Immature natural killer cell (primary cell): ENCODE measurements around the gene ZNF184. TPM values are rescaled to one million over a fixed set of nuclear protein-coding genes. Genes with fewer than 3 reads are reported as not detected.
"Not testable (repeated sequence)": the region's sequence is repeated elsewhere in the genome, so short reads cannot be mapped to it uniquely, and the experiment has no call there.

Source experiments
- DNase-seq, 3 donors: peaks; one replicate each; pipeline ENCODE4 v3.0.0; 2022; ENCODE audit warnings: mixed read lengths in 1 of 3
- H3K27ac Mint-ChIP-seq, 6 donors: one replicate each; pipeline ENCODE4 v1.8.0; 2020; ENCODE audit warnings: mixed read lengths in 6 of 6, mild to moderate bottlenecking in 5 of 6, inconsistent platforms in 4 of 6, moderate library complexity in 3 of 6
- H3K27me3 Mint-ChIP-seq, 3 donors: one replicate each; pipeline ENCODE4 v1.8.0; 2020 to 2021; ENCODE audit warnings: low read depth in 3 of 3, mild to moderate bottlenecking in 3 of 3, mixed read lengths in 3 of 3, moderate library complexity in 3 of 3, inconsistent platforms in 1 of 3
- H3K36me3 Mint-ChIP-seq, 3 donors: one replicate each; pipeline ENCODE4 v1.8.0; 2020; ENCODE audit warnings: mixed read lengths in 3 of 3, inconsistent platforms in 2 of 3, mild to moderate bottlenecking in 2 of 3
- H3K4me1 Mint-ChIP-seq, 2 donors: one replicate each; pipeline ENCODE4 v1.8.0; 2020; ENCODE audit warnings: inconsistent platforms in 2 of 2, mild to moderate bottlenecking in 2 of 2, mixed read lengths in 2 of 2, moderate library complexity in 1 of 2
- H3K4me3 Mint-ChIP-seq, 5 donors: one replicate each; pipeline ENCODE4 v1.8.0; 2020; ENCODE audit warnings: mild to moderate bottlenecking in 5 of 5, mixed read lengths in 5 of 5, inconsistent platforms in 3 of 5, moderate library complexity in 3 of 5
- H3K9me3 Mint-ChIP-seq, 6 donors: one replicate each; pipeline ENCODE4 v1.8.0; 2020; ENCODE audit warnings: mild to moderate bottlenecking in 6 of 6, mixed read lengths in 6 of 6, inconsistent platforms in 4 of 6, moderate library complexity in 3 of 6
- polyA plus RNA-seq, 3 donors: library from polyadenylated mRNA; unstranded; fragments of 300-500 nt; fragmentation: Illumina TruSeq; gene quantifications; one replicate each; pipeline ENCODE4 v1.2.3, GENCODE V29; 2021

ZNF184 gene
- polyA plus RNA-seq, 3 donors from 2014 or later = 5.4 to 11.3 (median 6.6) TPM

DNA sequence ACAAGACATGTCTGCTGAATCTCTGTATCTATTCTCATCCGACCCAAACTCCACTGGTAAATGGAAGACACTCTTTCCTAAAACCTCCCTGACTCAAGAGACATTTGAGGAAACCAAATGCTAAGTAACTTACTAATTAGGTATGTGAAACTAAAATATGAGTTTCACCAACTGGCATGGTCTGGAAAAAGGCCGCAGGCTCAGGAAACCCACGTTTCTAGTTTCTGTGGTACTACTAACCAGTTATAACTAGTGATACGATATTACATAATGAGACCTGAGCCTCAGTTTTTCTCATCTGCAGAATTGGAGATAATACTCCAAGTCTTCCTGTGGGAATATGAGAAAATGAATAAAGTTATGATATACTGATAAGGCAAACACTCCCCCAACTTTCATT is 44.4 kb downstream of the ZNF184 start:
- H3K27ac Mint-ChIP-seq = no peak overlapping the region
- H3K4me3 Mint-ChIP-seq = no peak overlapping the region
- no peaks in the 10 kb centered on the region for H3K4me1 Mint-ChIP-seq
- H3K27me3 Mint-ChIP-seq = peaks cover 0 to 8% (median under 1%) of the 10 kb centered on the region in 3 donors
- H3K9me3 Mint-ChIP-seq = peaks cover 0 to 13% (median 4%) of the 10 kb centered on the region in 6 donors
- DNase-seq = no peak
- H3K36me3 Mint-ChIP-seq = peaks cover 0 to 4% (median 0%) of the 10 kb centered on the region in 3 donors

DNA sequence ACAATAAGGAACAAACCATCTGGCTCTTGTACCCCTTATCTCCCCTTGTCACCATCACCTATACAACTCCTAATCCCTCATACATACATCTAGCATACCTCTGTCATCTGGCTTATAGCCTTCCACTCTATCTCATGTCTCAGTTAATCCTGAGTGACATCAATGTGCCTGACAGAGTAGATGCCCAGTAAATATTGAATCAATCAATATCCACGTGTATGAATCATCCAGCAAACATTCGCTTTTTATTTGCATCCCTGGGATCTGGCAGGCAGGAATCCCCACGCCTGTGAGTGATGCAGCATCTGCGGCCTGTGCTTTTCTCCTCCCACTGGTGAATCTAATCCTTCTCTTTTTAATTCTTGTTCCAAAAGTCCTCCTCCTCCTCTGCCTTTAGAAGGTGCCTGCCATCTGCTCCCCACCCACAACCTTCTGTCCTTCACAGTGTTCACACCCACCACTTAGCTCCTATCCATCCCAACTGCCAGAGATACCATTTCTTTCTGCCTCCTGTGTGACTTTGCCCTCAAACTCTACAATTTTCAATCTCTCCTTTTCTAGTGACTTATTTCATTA is 46.8 kb downstream of the ZNF184 start:
- Mint-ChIP-seq H3K27ac (no peak overlapping the region), H3K36me3 (peaks cover 0 to 4% (median 0%) of the 10 kb centered on the region in 3 donors), H3K4me1 (no peaks in the 10 kb centered on the region), H3K4me3 (no peak overlapping the region), H3K9me3 (peaks cover 0 to 10% (median 3%) of the 10 kb centered on the region in 6 donors), H3K27me3 (peaks cover 2 to 6% (median 3%) of the 10 kb centered on the region in 3 donors)
- DNase-seq = no peak

- not testable (repeated sequence) for H3K4me3 Mint-ChIP-seq, H3K27ac Mint-ChIP-seq, DNase-seq, H3K4me1 Mint-ChIP-seq, H3K36me3 Mint-ChIP-seq, H3K9me3 Mint-ChIP-seq
- peaks cover 2 to 11% (median 3%) of the 10 kb centered on the region in 3 donors for H3K27me3 Mint-ChIP-seq
These were observed 48.1 kb downstream of the ZNF184 start for GRCh38 chr6:27424851-27425250.

DNA sequence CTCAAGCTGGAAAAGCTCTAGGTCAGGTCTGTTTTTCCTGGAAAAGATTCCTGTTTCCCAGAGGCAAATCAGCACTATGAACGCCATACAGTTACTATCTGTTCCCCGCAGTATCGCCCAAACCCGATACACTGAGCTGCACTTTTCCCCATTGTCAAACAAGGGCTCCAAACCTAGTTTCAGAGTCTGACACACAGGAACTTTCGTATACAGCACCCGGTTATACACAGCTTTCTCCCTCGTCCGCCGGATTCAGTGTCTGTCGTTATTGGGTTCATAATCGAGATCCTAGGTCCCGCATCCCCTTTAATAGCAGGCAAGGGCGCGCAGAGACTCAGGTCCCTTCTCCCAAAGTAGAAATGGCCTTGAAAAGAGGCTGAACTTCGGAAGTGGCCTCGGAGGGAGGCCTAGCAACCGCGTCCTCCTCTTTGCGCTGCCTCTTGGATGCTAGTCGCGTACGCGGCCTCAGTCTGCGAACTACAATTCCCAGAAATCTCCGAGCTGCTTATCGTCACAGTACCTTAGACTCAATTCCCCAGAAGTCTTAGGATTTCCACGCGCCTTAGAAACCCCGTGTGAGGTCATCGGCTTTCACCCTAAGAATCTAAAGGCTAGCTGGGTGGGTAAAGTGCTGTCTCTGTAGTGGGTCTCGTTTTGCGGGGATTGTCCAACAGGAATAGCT is 50.1 kb downstream of the ZNF184 start:
- H3K27me3 Mint-ChIP-seq = peaks cover 5 to 14% (median 5%) of the 10 kb centered on the region in 3 donors
- peaks cover 0 to 2% (median 0%) of the 10 kb centered on the region in 6 donors for H3K9me3 Mint-ChIP-seq
- H3K36me3 Mint-ChIP-seq = no peaks in the 10 kb centered on the region
- DNase-seq = no peak
- H3K4me3 Mint-ChIP-seq = no peak overlapping the region
- no peak overlapping the region for H3K27ac Mint-ChIP-seq
- H3K4me1 Mint-ChIP-seq = no peaks in the 10 kb centered on the region

- Mint-ChIP-seq H3K4me1 (no peaks in the 10 kb centered on the region), H3K36me3 (no peaks in the 10 kb centered on the region), H3K4me3 (no peak overlapping the region), H3K27ac (no peak overlapping the region), H3K9me3 (peaks cover 0 to 2% (median 0%) of the 10 kb centered on the region in 6 donors), H3K27me3 (peaks cover 5 to 14% (median 5%) of the 10 kb centered on the region in 3 donors)
- DNase-seq = no peak
These were observed 53.5 kb downstream of the ZNF184 start for GRCh38 chr6:27419363-27419762.

DNA sequence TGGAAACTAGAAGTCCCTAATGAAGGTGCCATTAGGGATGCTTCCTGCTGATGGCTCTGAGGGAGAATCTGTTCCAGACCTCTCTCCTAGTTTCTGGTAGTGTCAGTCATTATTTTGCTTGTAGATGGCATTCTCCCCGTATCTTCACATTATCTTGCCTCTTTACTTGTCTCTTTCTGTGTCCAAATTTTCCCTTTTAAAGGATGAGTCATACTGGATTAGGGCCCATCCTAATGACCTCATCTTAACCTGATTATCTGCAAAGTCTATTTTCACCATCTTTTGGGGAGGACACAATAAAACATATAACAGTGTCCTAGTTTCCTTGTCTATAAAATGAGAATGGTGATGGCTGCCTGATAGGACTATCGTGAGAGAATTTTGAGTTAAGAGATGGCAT is 57.0 kb downstream of the ZNF184 start:
- Mint-ChIP-seq H3K4me3 (no peak overlapping the region), H3K27me3 (peaks cover 2 to 7% (median 2%) of the 10 kb centered on the region in 3 donors), H3K9me3 (no peaks in the 10 kb centered on the region), H3K4me1 (no peaks in the 10 kb centered on the region), H3K36me3 (no peaks in the 10 kb centered on the region), H3K27ac (no peak overlapping the region)
- no peak for DNase-seq

DNA sequence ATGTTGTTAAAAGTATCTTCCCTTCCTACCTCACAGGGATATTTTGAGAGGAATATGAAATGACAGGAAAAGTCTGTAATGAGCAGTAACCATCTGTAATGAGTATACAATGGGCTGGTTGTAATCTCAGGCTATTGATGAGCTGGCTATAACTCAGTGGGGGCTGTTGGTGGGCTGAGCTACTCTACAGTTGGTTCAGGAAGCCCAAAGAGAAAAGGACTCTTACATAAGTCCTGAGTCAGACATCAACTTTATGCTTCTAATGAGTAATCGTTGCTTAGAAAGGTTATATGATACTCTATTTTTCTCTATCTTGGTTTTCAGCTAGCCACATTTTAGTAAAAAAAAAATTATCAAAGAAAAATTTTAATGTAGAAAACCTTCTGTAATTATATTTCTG is 57.9 kb downstream of the ZNF184 start:
- Mint-ChIP-seq H3K9me3 (no peaks in the 10 kb centered on the region), H3K4me3 (no peak overlapping the region), H3K27ac (no peak overlapping the region), H3K27me3 (peaks cover 2 to 4% (median 2%) of the 10 kb centered on the region in 3 donors), H3K36me3 (no peaks in the 10 kb centered on the region), H3K4me1 (no peaks in the 10 kb centered on the region)
- no peak for DNase-seq

DNA sequence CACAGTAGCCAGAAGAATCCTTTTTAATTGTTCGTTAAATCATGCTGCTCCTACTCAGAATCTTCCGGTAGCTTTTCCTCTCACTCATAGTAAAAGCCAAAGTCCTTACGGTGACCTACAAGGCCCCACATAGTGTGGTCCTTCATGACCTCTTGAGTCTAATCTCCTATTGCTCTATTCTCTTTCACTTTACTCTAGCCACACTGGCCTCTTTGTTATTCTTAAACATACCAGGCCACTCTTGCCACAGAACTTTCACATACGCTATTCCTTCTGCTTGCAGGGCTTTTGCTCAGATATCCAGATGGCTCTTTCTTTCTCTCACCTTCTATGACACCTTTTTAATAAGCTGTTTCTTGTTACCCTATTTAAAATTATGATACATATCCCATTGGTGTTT is 58.6 kb downstream of the ZNF184 start:
- Mint-ChIP-seq H3K4me1 (no peaks in the 10 kb centered on the region), H3K27ac (no peak overlapping the region), H3K9me3 (no peaks in the 10 kb centered on the region), H3K36me3 (no peaks in the 10 kb centered on the region), H3K27me3 (peaks cover 0 to 2% (median 0%) of the 10 kb centered on the region in 3 donors), H3K4me3 (no peak overlapping the region)
- no peak for DNase-seq

- no peak for DNase-seq
- Mint-ChIP-seq H3K36me3 (peaks cover 4 to 8% (median 8%) of the 10 kb centered on the region in 3 donors), H3K27me3 (peaks cover 1 to 10% (median 3%) of the 10 kb centered on the region in 3 donors), H3K27ac (no peak overlapping the region), H3K4me1 (no peaks in the 10 kb centered on the region), H3K9me3 (peaks cover 9 to 17% (median 12%) of the 10 kb centered on the region in 6 donors), H3K4me3 (no peak overlapping the region)
These were observed 65.6 kb downstream of the ZNF184 start for GRCh38 chr6:27407153-27407814.

DNA sequence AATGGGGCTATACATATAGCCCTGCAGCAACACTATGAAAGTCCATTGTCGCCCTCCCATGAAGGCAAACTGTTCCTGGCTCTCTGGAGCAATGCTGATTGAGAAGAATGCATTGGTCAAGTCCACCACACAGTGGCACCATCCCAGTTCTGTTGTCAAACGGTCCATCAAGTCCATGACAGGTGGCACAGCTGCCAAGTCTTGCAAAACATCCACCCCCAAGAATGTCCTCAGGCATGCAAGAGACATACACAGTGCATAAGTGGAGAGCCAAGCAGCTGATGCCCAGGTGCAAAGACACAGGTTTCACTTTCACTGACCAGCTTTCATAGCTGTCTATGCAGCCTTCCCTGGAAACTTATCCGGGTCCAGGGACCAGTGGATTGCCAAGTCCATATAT is 66.8 kb downstream of the ZNF184 start:
- no peak overlapping the region for H3K27ac Mint-ChIP-seq
- no peak for DNase-seq
- peaks cover 4 to 18% (median 11%) of the 10 kb centered on the region in 3 donors for H3K36me3 Mint-ChIP-seq
- no peaks in the 10 kb centered on the region for H3K4me1 Mint-ChIP-seq
- peaks cover 3 to 14% (median 4%) of the 10 kb centered on the region in 3 donors for H3K27me3 Mint-ChIP-seq
- peaks cover 15 to 29% (median 21%) of the 10 kb centered on the region in 6 donors for H3K9me3 Mint-ChIP-seq
- no peak overlapping the region for H3K4me3 Mint-ChIP-seq

GRCh38 chr6:27400877-27401642 is 71.8 kb downstream of the ZNF184 start:
- no peak for DNase-seq
- peaks cover 3 to 16% (median 5%) of the 10 kb centered on the region in 3 donors for H3K27me3 Mint-ChIP-seq
- peaks cover 4 to 35% (median 31%) of the 10 kb centered on the region in 3 donors for H3K36me3 Mint-ChIP-seq
- H3K4me3 Mint-ChIP-seq = no peak overlapping the region
- H3K4me1 Mint-ChIP-seq = no peaks in the 10 kb centered on the region
- H3K27ac Mint-ChIP-seq = no peak overlapping the region
- peaks cover 22 to 53% (median 40%) of the 10 kb centered on the region in 6 donors for H3K9me3 Mint-ChIP-seq
